SU-DHL-6 (cell line): ENCODE data around the gene TPST1.
"Not testable (repeated sequence)": the region's sequence is repeated elsewhere in the genome, so short reads cannot be mapped to it uniquely, and the experiment has no call there.

Experiments used
- H2AFZ ChIP-seq: fragments of 200-600 bp; sonication (generic); 2 replicates; pipeline ENCODE4 v1.6.1; 2014; ENCODE audit warnings: low read depth, mild to moderate bottlenecking, moderate library complexity, mixed read lengths, antibody characterized with exemption, low read length; ENCODE audit not compliant: severe bottlenecking
- H3F3A ChIP-seq: fragments of 200-600 bp; shearing (Covaris generic); 2 replicates; pipeline ENCODE4 v1.6.0; 2016; ENCODE audit warnings: antibody characterized with exemption, mild to moderate bottlenecking; ENCODE audit not compliant: insufficient read depth
- H3K27ac ChIP-seq: fragments of 200-600 bp; sonication (generic); 2 replicates; pipeline ENCODE4 v1.5.1; 2016; ENCODE audit warnings: low read depth, mild to moderate bottlenecking, low read length, moderate library complexity, mixed read lengths
- H3K27me3 ChIP-seq: fragments of 200-600 bp; sonication (generic), shearing (Covaris generic); 2 replicates; pipeline ENCODE4 v1.6.0; 2014; ENCODE audit warnings: mild to moderate bottlenecking, low read length
- H3K36me3 ChIP-seq: fragments of 200-600 bp; sonication (generic); 2 replicates; pipeline ENCODE4 v1.6.1; 2014; ENCODE audit warnings: mild to moderate bottlenecking, low read length, mixed read lengths
- H3K4me2 ChIP-seq: fragments of 300-600, 200-600 bp; shearing (Covaris generic), sonication (generic); 2 replicates; pipeline ENCODE4 v1.6.0; 2014; ENCODE audit warnings: low read length, low read depth, mild to moderate bottlenecking; ENCODE audit not compliant: poor library complexity, severe bottlenecking
- H3K4me3 ChIP-seq: fragments of 200-600 bp; sonication (generic); 2 replicates; pipeline ENCODE4 v1.5.1; 2014; ENCODE audit warnings: antibody characterized with exemption, low read length, mild to moderate bottlenecking, mixed read lengths; ENCODE audit not compliant: insufficient read depth, poor library complexity, severe bottlenecking
- H3K79me2 ChIP-seq: fragments of 200-600 bp; sonication (generic); 2 replicates; pipeline ENCODE4 v1.6.1; 2014; ENCODE audit warnings: mild to moderate bottlenecking, low read length, moderate library complexity; ENCODE audit not compliant: insufficient read depth
- H3K9ac ChIP-seq: fragments of 200-600 bp; sonication (generic); 2 replicates; pipeline ENCODE4 v1.7.0; 2014; ENCODE audit warnings: mild to moderate bottlenecking, low read length
- H3K9me2 ChIP-seq: fragments of 200-600 bp; sonication (generic); replicated peaks from 2 replicates; pipeline ENCODE4 v1.6.1; 2014; ENCODE audit warnings: low read length; ENCODE audit not compliant: insufficient read depth
- H3K9me3 ChIP-seq: fragments of 200-600 bp; sonication (generic); 2 replicates; pipeline ENCODE4 v1.6.1; 2014; ENCODE audit warnings: low read length, mixed read lengths; ENCODE audit not compliant: insufficient read depth
- H4K20me1 ChIP-seq: fragments of 200-600 bp; sonication (generic); 2 replicates; pipeline ENCODE4 v1.6.1; 2014; ENCODE audit warnings: low read depth, mild to moderate bottlenecking, antibody characterized with exemption, low read length, moderate library complexity, mixed read lengths
- EZH2phosphoT487 ChIP-seq: fragments of 200-600 bp; sonication (generic), shearing (Covaris generic); conservative IDR thresholded peaks from 2 replicates; pipeline ENCODE4 v1.6.1; 2018; ENCODE audit warnings: mild to moderate bottlenecking, antibody characterized with exemption, low read length, moderate library complexity, mixed read lengths
- TF ChIP-seq, protein P1 (sequence below): fragments of 200-600 bp; sonication (generic); IDR thresholded peaks from one replicate; pipeline ENCODE4 v1.5.1; 2017; ENCODE audit warnings: antibody characterized with exemption, mild to moderate bottlenecking, low read length, moderate library complexity; ENCODE audit not compliant: insufficient read depth, poor library complexity, severe bottlenecking

Gene TPST1

DNA sequence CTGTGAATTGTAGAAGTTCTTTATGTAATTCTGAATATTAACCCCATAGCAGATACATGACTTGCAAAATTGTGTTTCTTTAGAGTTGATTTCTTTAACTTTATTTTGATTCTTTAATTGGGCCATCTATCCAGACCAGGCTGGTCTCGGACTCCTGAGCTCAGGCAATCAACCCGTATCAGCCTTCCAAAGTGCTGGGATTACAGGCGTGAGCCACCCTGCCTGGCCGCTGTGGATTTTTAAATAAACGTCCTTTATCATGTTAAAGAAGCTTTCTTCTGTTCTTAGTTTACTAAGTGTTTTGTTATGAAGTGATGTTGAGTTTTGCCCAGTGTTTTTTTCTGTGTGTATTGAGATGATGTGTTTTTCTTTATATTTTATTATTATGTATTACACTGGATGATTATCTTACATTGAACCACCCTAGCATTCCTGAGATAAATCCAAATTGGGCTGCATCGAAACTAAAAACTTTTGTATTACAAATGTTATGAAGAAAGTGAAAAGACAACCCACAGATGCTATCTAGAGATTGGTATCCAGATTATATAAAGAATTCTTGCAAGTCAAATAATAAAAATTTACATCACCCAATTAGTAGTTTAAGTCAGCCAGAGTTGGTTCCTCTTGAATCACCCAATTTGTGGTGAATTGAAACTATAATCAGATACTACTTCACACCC, 118.1 kb downstream of the TPST1 start:
- Histone ChIP-seq H3K9me3 (no peaks in the 10 kb centered on the region; the same call in 1 of the 2 replicates), H3K4me2 (no peak overlapping the region), H3F3A (no peaks in the 10 kb centered on the region), H3K79me2 (no peaks in the 10 kb centered on the region), H3K36me3 (no peaks in the 10 kb centered on the region), H4K20me1 (no peaks in the 10 kb centered on the region), H3K9ac (no peak overlapping the region), H3K4me3 (no peak overlapping the region), H2AFZ (no peak overlapping the region), H3K27me3 (no peaks in the 10 kb centered on the region), H3K27ac (no peak overlapping the region), H3K9me2 (no peaks in the 10 kb centered on the region)
- no peak for TF ChIP-seq EZH2phosphoT487
- TF ChIP-seq, protein P1, sequence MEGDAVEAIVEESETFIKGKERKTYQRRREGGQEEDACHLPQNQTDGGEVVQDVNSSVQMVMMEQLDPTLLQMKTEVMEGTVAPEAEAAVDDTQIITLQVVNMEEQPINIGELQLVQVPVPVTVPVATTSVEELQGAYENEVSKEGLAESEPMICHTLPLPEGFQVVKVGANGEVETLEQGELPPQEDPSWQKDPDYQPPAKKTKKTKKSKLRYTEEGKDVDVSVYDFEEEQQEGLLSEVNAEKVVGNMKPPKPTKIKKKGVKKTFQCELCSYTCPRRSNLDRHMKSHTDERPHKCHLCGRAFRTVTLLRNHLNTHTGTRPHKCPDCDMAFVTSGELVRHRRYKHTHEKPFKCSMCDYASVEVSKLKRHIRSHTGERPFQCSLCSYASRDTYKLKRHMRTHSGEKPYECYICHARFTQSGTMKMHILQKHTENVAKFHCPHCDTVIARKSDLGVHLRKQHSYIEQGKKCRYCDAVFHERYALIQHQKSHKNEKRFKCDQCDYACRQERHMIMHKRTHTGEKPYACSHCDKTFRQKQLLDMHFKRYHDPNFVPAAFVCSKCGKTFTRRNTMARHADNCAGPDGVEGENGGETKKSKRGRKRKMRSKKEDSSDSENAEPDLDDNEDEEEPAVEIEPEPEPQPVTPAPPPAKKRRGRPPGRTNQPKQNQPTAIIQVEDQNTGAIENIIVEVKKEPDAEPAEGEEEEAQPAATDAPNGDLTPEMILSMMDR = no peak

- H3F3A ChIP-seq, H3K4me3 ChIP-seq, H3K36me3 ChIP-seq, H3K4me2 ChIP-seq, H3K9me2 ChIP-seq, H3K9me3 ChIP-seq, H3K27me3 ChIP-seq, H4K20me1 ChIP-seq, H3K79me2 ChIP-seq, H3K27ac ChIP-seq, H3K9ac ChIP-seq, H2AFZ ChIP-seq: not testable (repeated sequence)
Observed at GRCh38 chr7:66324985-66325384, 119.9 kb downstream of the TPST1 start.

- H3K27ac ChIP-seq = no peak overlapping the region
- no peak overlapping the region for H3K4me2 ChIP-seq
- no peak overlapping the region for H3K9ac ChIP-seq
- no peaks in the 10 kb centered on the region for H3K36me3 ChIP-seq
- no peaks in the 10 kb centered on the region for H3K27me3 ChIP-seq
- H3K79me2 ChIP-seq = no peaks in the 10 kb centered on the region
- H3K9me2 ChIP-seq = no peaks in the 10 kb centered on the region
- H3K4me3 ChIP-seq = no peak overlapping the region
- no peaks in the 10 kb centered on the region; the same call in 1 of the 2 replicates for H3K9me3 ChIP-seq
- H3F3A ChIP-seq = no peaks in the 10 kb centered on the region
- TF ChIP-seq, protein P1 = no peak
- no peak for TF ChIP-seq EZH2phosphoT487
- H2AFZ ChIP-seq = no peak overlapping the region
- no peaks in the 10 kb centered on the region for H4K20me1 ChIP-seq
Observed at GRCh38 chr7:66326501-66327215, 121.5 kb downstream of the TPST1 start.

- Histone ChIP-seq H3K79me2 (no peaks in the 10 kb centered on the region), H3K27me3 (no peaks in the 10 kb centered on the region), H3K4me3 (no peak overlapping the region), H2AFZ (no peak overlapping the region), H3K9me3 (no peaks in the 10 kb centered on the region), H3K9ac (no peak overlapping the region), H3K4me2 (no peak overlapping the region), H3F3A (no peaks in the 10 kb centered on the region), H4K20me1 (no peaks in the 10 kb centered on the region), H3K9me2 (no peaks in the 10 kb centered on the region), H3K36me3 (no peaks in the 10 kb centered on the region), H3K27ac (no peak overlapping the region)
- TF ChIP-seq, protein P1 = no peak
- TF ChIP-seq EZH2phosphoT487 = no peak
Observed at GRCh38 chr7:66330961-66331360, 125.8 kb downstream of the TPST1 start.
